ENCODE measurements around the gene DNAH14. TPM values are rescaled to one million over a fixed set of nuclear protein-coding genes. Genes with fewer than 3 reads are reported as not detected.
"Not testable (repeated sequence)": the region's sequence is repeated elsewhere in the genome, so short reads cannot be mapped to it uniquely, and the experiment has no call there.

The DNAH14 gene
- polyA plus RNA-seq, 10 donors = 4.1 to 8.8 (median 5.6) TPM

DNA sequence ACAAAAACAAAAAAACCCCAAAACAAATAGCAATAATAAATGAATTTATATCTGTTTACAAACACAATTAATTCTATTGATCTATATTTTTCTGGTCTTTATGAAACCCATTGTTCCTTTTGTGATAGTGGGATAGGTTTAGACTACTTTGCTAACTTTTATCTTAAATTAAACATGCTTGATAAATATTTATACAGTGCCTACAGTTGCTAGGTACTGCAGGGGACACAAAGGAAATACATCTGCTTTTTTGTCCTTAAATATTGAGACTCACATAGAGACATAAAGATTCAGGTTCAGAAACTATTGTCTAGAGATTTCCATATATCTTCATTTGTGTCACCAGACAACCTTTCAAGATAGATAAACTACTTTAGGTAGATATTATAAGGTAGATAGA is 8.5 kb upstream of the DNAH14 start:
- no peak for DNase-seq

DNA sequence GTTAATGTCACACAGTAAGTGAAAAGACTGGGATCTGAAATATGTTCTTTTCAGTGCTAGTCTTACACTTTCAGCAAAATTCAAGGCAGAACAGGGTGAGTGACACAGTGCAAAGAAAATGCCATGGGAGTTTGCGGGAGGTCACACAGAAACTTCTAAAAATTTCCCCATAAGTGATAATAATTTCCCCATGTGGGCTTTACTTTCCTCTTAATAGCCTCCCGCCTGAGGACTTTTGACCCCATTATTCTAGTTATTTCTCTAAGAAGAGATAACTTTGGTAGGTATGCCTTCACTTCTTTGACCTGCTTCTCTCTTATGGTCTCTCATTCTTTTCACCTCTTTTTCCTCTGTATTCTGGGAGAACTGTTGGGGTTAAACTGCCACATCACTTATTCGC is 8.1 kb upstream of the DNAH14 start:
- no peak for DNase-seq

DNA sequence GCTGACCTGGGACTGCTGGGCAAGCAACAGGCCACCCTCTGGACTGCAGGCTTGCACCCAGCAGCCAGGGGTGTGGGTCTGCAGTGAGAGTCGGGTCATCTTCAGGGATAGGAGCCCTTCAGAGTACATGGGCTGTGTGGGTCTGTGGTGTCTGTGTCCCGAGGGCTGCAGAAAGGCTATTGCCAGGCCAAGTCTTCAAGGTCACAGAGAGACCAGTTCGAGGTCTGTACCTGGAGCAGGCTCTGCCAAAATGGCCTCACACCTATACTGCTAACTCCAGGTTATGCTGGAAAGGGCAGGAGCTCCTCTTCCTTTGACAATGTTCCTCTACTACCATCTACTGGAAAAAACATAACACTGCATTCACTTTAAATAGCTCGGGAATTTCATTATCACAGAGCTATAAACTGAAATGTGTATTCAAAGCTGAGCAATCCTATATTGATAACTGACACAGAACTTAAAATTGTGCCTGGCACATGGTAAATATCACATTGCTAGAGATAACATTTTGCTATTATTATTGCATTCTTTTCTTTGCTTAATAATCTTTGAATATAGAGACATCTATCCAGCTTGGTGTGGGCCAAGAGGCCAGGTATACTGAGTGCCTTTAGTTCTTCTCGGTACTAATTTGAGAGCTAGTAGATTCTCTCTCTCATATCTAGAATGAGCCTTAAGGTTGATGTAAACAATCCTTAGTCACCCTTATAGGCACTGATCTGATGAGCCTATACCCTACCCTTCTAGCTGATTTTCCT is 6.9 kb upstream of the DNAH14 start:
- peak; percentile 7 to 30 (median 10) for DNase-seq

DNA sequence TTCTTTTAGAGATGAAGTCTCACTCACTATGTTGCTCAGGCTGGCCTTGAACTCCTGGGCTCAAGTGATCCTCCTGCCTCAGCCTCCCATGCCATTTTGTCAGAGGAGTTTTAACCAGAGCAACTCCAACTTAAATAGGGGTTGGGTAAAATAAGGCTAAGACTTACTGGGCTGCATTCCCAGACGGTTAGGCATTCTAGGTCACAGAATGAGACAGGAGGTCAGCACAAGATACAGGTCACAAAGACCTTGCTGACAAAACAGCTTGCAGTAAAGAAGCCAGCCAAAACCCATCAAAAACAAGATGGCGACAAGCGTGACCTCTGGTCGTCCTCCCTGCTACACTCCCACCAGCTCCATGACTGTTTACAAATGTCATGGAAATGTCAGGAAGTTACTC is 5.7 kb upstream of the DNAH14 start:
- no peak for DNase-seq

DNA sequence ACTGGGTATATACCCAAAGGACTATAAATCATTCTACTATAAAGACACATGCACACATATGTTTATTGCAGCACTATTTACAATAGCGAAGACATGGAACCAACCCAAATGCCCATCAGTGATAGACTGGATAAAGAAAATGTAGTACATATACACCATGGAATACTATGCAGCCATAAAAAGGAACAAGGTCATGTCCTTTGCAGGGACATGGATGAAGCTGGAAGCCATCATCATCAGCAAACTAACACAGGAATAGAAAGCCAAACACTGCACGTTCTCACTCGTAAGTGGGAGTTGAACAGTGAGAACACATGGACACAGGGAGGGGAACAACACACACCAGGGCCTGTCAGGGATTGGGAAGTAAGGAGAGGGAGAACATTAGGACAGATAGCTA is 1.8 kb upstream of the DNAH14 start:
- not testable (repeated sequence) for DNase-seq

DNA sequence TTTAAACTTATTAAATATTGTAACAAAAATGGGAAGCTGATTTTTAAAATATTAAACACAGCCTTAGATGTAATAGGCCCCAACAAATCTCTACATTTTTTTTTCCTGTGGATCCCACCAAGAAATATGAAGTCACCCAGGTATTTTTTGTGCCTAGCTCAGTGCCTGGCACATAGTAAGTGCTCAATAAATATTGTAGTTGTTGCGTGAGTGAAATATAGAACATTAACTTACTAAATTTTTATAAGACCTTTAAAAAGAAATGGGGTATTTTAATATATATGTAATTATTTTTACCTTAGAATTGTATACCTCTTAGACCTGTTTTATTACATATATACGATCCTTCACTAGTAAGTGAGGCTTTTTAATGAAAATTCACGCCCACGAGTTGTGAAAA is 569 bp upstream of the DNAH14 start:
- no peak for DNase-seq

DNA sequence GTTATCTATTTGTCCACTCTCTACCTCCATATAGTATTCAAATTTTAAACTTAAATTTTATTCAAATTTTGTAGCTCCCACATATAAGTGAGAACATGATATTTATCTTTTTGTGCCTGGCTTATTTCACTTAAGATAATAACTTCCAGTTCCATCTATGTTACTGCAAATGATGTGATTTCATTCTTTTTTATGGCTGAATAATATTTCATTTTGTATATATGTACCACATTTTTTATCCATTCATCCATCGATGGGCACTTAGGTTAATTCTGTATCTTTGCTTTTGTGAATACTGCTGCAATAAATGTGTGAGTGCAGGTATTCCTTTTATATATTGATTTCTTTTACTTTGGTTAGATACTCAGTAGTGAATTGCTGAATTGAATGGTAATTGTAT is 2.1 kb downstream of the DNAH14 start:
- DNase-seq = no peak

DNA sequence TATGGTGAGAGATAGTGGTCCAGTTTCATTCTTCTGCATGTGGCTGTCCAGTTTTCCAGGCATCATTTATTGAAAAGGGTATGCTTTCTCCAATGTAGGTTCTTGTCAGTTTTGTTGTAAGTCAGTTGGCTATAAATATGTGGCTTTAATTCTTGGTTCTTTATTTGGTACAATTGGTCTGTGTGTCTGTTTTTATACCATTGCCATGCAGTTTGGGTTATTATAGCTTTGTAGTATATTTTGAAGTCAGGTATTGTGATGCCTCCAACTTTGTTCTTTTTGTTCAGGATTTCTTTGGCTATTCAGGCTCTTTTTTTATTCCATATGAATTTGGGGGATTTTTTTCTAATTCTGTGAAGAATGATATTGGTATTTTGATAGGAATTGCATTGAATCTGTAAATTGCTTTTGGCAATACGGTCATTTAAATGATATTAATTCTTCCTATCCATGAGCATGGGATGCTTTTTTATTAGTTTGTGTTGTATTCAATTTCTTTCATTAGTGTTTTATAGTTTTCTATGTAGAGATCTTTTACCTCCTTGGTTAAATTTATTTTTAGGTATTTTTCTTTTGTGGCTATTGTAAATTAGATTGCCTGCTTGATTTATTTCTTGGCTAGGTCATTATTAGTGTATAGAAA is 3.3 kb downstream of the DNAH14 start:
- no peak for DNase-seq

DNA sequence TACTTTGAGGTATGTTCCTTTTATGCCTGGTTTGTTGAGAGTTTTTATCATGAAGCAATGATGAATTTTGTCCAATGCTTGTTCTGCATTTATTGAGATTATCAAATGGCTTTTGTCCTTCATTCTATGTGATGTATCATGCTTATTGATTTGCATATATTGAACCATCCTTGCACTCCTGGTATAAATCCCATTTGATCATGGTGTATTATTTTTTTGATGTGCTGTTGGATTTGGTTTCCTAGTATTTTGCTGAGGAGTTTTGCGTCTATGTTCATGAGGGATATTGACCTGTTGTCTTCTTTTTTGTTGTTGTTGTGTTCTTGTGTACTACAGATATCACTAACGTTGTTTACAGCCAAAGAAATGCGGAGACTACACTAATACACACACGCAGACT is 4.1 kb downstream of the DNAH14 start:
- no peak for DNase-seq

DNA sequence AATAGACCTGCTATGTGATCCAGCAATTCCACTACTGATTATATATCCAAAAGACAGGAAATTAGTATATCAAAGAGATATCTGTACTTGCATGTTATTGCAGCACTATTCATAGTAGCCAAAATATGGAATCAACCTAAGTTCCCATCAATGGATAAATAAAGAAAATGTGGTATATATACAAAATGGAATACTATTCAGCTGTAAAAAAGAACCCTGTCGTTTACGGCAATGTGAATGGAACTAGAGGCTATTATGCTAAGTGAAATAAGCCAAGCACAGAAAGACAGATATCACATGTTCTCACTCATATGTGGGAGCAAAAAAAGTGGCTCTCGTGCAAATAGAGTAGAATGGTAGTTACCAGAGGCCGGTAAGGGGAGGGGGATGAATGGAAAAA is 9.2 kb downstream of the DNAH14 start:
- no peak for DNase-seq

DNA sequence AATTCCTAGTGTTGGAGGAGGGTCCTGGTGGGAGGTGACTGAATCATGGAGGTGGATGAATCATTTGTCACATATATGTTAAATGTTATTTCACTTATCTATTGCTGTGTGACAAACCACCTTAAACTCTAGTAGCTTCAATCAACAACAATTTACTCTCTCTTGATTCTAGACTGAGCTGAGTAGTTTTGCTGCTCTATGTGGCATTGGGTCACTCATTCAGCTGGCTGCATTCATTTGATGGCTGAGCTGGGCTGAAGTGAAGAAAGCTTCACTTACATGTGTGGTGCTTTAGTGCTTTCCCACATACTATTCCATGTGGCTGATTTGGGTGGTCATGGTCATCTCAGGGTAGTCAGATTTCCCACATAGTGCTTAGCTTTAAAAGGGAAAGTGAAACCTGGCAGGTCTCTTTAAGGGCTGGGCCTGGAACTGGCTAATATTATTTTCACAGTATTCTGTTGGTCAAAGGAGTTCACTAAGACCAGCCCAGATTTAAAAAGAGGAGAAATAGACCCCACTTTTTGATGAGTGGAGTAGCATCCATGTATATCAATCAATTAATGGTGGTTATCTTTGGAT is 10.5 kb downstream of the DNAH14 start:
- no peak for DNase-seq

DNA sequence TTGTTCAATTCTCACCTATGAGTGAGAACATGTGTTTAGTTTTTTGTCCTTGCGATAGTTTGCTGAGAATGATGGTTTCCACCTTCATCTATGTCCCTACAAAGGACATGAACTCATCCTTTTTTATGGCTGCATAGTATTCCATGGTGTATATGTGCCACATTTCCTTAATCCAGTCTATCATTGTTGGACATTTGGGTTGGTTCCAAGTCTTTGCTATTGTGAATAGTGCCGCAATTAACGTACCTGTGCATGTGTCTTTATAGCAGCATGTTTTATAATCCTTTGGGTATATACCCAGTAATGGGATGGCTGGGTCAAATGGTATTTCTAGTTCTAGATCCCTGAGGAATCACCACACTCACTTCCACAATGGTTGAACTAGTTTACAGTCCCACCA is 11.3 kb downstream of the DNAH14 start:
- DNase-seq = not testable (repeated sequence)

DNA sequence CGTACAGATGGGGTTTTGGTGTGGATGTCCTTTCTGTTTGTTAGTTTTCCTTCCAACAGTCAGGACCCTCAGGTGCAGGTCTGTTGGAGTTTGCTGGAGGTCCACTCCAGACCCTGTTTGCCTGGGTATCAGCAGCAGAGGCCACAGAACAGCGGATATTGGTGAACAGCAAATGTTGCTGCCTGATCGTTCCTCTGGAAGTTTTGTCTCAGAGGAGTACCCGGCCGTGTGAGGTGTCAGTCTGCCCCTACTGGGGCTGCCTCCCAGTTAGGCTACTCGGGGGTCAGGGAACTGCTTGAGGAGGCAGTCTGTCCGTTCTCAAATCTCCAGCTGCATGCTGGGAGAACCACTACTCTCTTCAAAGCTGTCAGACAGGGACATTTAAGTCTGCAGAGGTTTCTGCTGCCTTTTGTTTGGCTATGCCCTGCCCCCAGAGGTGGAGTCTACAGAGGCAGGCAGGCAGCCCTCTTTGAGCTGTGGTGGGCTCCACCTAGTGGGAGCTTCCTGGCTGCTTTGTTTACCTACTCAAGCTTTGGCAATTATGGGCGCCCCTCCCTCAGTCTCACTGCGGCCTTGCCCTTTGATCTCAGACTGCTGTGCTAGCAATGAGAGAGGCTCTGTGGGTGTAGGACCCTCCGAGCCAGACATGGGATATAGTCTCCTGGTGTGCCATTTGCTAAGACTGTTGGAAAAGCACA is 16.3 kb downstream of the DNAH14 start:
- not testable (repeated sequence) for DNase-seq

DNA sequence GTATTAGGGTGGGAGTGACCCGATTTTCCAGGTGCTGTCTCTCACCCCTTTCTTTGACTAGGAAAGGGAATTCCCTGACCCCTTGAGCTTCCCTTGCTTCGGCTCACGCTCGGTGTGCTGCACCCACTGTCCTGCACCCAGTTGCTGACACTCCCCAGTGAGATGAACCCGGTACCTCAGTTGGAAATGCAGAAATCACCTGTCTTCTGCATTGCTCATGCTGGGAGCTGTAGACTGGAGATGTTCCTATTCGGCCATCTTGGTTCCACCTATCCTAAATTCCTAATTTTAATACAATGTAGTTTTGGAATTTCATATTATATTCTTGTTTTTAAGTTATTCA is 16.8 kb downstream of the DNAH14 start:
- DNase-seq = not testable (repeated sequence)

DNA sequence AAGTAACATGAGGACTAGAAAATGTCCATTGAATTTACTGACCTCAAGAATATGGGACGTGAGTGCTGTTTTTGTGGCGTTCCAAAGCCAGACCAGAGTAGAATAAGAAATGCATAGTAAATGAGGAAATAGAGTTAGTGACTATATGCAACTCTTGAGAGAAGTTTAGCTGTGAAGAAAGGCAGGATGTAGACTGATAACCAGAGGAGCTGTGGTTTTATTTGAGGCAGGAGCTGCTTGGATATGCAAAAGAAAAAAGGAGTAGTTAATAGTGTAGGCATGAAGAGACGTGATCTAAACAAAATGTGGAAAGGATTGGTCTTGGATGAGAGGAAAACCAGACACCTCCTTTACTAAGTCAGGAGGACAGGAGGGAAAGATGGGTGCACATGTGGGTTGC is 28.2 kb downstream of the DNAH14 start:
- DNase-seq = no peak

DNA sequence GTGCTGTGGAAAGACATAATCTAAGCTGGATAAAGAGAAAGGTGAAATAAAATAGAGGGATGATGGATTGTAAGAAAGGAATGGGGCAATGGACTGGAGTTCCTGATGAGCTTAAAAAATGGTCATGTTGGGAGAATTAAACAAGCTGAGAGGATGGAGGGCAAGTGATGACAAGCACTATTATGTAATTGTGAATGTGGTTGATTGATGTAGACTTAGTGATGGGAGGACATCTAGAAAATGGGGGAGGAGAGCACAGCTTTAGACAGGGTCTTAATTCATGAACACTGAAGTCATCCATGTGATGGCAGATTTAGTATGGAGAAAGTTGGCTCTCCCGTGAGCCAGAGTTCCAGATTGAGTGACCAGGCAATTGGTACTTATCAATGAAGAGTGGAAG is 29.0 kb downstream of the DNAH14 start:
- DNase-seq = no peak

DNA sequence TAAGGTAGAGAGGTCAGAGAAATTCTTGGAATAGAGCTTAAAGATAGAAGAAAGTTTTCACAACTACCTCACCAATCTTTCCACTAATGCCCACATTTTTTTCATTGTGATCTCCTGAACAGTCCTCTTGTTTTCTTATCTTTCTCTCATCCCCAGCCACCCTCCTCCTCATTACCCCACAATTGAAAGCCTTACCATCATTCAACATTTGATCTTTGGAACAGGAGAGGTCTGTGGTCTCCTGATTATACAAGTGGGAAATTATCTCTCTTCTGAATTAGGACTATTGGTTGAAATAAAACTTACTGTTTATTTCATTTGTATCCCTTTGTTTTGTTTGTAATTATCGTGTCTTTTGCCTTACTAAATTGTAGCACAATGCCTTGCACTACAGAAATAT is 29.6 kb downstream of the DNAH14 start:
- DNase-seq = no peak

DNA sequence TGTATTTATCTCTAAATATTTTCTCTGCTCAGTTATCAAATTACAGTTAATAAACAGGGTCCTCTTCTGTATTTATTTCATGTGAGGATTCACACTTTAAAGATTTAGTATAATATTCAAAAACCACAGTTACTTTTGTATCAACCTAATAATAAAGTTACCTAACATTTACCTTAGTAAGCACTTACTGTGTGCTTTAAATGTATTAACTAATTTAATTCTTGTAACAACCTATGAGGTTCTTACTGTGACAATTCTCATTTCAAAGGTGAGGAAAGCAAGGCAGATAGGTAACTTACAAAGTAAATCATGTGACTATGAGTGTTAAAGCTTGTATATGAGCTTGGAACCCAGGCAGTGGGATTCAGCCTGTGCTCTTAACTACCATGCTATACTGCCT is 30.2 kb downstream of the DNAH14 start:
- no peak for DNase-seq

DNA sequence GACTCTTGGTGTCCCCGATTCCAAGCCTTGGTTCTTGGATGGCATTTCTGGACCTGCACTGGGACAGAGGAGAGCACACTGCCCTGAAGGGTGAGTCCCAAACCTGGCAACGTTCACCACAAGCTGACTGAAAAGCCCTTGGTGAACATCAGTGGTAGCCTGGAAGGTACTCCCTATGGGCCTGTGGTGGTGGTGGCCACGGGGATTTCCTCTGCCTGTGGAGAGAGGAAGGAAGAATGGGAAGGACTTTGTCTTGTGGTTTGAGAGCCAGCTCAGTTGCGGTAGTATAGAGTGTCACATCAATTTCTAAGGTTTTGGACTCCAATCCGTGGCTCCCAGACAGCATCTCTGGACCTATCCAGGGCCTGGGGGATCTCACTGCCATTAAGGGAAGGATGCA is 50.7 kb downstream of the DNAH14 start:
- DNase-seq = no peak

DNA sequence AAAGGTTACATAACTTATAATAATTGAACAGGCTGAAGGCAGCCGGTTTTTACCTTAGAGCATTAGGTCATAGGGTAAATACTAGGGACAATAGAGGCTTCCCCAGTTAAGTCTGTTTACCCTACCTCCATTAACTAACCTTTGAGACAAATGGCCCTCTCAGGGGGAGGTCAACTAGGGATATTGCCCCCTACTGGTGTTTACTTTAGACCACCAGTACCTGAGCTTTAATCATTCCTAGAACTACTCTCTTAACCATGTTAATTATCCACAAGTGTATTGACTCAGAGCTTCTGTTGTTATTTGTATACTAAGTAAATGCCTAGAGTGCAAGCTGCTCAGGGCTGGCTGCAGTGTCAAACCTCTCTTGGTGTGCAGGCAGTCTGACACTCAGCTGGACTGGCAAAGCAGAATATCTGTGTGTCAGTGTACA is 52.5 kb downstream of the DNAH14 start:
- not testable (repeated sequence) for DNase-seq

DNA sequence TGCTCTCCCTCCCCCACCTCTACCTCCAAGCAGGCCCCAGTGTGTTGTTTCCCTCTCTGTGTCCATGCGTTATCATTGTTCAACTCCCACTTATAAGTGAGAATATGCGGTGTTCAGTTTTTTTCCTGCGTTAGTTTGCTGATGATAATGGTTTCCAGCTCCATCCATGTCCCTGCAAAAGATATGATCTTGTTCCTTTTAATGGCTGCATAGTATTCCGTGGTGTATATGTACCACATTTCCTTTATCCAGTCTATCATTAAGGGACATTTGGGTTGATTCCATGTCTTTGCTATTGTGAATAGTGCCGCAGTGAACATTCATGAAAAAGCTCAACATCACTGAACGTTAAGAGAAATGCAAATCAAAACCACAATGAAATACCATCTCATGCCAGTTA is 58.6 kb downstream of the DNAH14 start:
- no peak for DNase-seq

DNA sequence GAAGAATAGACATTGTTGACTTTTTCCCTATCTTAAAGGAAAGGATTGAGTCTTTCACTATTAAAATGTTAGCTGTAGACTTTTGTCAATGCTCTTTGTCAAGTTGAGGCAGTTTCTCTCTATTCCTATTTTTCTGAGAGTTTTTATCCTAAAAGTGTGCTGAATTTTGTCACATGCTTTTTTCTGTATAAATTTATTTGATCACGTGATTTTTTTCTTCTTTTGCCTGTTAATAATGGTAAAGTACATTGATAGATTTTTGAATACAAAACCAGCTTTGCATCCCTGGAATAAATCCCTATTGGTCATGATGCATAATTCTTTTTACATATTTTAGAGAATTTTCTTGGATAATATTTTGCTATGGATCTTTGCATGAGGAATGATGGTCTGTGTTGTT is 60.1 kb downstream of the DNAH14 start:
- no peak for DNase-seq

DNA sequence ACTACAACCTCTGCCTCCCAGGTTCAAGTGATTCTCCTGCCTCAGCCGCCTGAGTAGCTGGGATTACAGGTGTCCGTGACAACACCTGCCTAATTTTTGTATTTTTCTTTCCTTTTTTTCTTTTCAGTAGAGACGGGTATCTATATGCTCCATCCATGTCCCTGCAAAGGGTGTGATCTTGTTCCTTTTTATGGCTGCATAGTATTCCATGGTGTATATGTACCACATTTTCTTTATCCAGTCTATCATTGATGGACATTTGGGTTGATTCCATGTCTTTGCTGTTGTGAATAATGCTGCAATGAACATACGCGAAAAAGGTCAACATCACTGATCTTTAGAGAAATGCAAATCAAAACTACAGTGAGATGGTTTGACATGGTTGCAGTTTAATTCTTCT is 62.1 kb downstream of the DNAH14 start:
- DNase-seq = not testable (repeated sequence)

All from muscle of back (tissue), 11 donors.